ENCODE measurements around the gene MYO18A. TPM values are rescaled to one million over a fixed set of nuclear protein-coding genes. Genes with fewer than 3 reads are reported as not detected.

Gene MYO18A
- total RNA-seq, 3 donors from 2014 or later = 31.5 to 71.1 (median 42.3) TPM

DNA sequence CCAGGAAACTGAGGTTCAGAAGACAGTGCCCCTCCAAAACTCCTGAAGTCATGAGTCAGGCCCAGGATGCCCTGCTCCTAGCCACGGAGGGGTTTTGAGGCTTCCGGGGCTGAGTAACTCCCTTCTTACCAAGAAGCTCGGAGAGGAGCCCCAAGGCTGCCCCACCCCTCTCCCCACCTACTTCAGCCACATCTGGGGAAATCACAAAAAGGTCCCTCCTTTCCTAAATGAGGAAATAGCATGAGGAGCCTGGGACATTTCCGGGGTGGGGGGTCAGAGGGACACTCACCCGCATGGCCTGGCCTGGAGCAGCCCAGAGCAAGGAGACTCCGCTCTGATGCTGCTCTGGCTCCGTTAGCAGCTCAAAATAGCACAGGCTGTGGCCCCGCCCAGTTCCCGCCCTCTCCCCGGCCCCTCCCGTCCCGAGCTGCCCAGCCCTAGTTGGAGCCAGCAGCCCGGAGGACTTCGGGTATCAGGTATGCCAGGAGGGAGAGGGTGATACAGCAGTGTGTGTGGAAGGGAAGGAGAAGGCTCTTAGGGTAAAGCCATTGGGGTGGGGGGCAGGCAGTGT lies 40.1 kb downstream of the MYO18A start:
- TF ChIP-seq POLR2AphosphoS5 (IDR thresholded peaks at IDR 0.05) (no peak), POLR2A (IDR thresholded peaks at IDR 0.05) (no peak)
- TF ChIP-seq, protein P1, sequence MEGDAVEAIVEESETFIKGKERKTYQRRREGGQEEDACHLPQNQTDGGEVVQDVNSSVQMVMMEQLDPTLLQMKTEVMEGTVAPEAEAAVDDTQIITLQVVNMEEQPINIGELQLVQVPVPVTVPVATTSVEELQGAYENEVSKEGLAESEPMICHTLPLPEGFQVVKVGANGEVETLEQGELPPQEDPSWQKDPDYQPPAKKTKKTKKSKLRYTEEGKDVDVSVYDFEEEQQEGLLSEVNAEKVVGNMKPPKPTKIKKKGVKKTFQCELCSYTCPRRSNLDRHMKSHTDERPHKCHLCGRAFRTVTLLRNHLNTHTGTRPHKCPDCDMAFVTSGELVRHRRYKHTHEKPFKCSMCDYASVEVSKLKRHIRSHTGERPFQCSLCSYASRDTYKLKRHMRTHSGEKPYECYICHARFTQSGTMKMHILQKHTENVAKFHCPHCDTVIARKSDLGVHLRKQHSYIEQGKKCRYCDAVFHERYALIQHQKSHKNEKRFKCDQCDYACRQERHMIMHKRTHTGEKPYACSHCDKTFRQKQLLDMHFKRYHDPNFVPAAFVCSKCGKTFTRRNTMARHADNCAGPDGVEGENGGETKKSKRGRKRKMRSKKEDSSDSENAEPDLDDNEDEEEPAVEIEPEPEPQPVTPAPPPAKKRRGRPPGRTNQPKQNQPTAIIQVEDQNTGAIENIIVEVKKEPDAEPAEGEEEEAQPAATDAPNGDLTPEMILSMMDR (IDR thresholded peaks at IDR 0.05) = no peak
- Histone ChIP-seq H3K4me1 (peaks cover 0 to 4% of the 10 kb centered on the region in 2 donors), H3K27ac (peak overlapping the region; percentile 14 to 82), H3K4me3 (peak overlapping the region; percentile 39 to 61 (median 44)), H3K36me3 (no peaks in the 10 kb centered on the region), H3K27me3 (no peaks in the 10 kb centered on the region), H3K9me3 (no peaks in the 10 kb centered on the region)
- intact Hi-C loops (cut with DNase I; ENCODE audit: low total_unique reads) = no loop called here
- no peak for DNase-seq (ENCODE audit: low spot score in 2 of 2)

DNA sequence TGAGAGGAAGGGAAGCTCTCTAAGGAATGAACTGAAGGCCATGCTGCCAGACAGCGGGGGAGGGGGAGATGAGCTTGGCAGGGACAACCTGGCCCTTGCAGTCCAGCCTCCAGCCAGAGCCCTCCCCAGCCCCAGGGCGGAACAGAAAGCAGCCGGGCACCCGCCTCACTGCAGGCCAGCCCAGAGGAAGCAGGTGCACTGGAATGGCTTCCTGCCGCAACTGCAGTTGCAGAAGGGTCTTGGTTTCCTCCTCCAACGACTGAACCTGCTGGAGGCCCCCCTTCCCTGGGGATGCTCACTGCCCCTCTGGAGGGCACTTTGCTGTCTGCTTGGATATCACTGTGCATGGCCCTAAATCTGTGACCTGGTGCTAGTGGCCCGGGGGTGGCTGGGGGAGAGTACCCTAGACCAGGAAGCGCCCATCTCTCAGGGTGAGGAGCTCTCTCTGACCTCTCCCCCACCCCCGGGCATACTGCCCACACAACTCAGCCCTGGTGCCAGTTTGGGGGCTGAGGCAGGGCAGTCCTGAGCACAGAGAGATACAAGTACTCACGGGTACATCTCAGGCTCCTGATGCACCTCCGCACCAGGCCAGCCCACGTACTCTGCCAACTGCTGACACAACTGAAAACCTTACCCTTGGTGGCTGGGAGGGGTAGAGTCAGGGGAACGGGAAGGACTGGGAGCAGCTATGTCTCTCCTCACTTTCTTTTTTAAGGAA lies 41.1 kb downstream of the MYO18A start:
- TF ChIP-seq, protein P1 (IDR thresholded peaks at IDR 0.05) = no peak
- TF ChIP-seq POLR2A (IDR thresholded peaks at IDR 0.05) = no peak
- no peak for TF ChIP-seq POLR2AphosphoS5 (IDR thresholded peaks at IDR 0.05)
- Histone ChIP-seq H3K36me3 (no peaks in the 10 kb centered on the region), H3K4me1 (peaks cover 0 to 4% of the 10 kb centered on the region in 2 donors), H3K4me3 (peak overlapping the region; percentile 39 to 61 (median 44)), H3K27me3 (no peaks in the 10 kb centered on the region), H3K9me3 (no peaks in the 10 kb centered on the region), H3K27ac (peak overlapping the region; percentile 14 to 82)
- DNase-seq (ENCODE audit: low spot score in 2 of 2) = no peak
- intact Hi-C loops (cut with DNase I; ENCODE audit: low total_unique reads) = no loop called here

DNA sequence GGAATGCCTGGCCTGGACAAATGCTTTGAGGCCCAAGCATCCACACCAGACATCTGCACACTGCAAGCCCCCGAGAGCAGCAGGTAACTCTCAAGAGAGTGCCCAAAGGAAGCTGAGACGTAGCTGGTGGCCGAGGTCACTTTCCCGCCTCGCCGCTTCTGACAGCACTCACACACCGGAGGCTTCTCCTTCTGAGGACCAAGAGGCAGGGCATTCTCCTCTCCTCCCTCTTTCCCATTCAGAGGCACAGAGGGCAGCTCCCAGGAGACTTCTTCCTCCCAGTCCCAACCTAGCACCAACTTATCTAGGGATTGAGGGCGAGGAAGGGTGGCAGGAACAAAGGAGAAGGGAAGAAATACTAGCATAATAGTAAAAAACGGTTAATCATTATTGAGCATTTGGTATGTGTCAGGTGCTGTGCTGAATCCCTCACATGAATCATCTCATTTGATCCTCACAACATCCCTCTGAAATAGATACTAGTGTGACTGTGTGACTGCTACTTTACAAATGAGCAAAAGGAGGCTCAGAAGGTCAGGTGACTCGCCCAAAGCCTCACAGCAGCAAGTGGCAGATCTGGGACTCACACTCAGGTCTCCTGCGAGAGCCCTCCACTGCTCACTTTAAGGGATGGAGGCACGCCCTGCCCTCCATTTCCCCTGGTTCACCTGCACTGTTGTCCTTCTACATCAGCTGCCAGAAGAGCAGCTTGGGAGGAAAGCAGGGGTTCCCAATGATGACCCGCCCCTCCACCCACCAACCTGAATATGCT lies 41.8 kb downstream of the MYO18A start:
- no peak for DNase-seq (ENCODE audit: low spot score in 2 of 2)
- Histone ChIP-seq H3K4me1 (peaks cover 0 to 4% of the 10 kb centered on the region in 2 donors), H3K27ac (peak overlapping the region in 1 of 2 donors; percentile 54), H3K36me3 (no peaks in the 10 kb centered on the region), H3K27me3 (no peaks in the 10 kb centered on the region), H3K9me3 (no peaks in the 10 kb centered on the region), H3K4me3 (peak overlapping the region in 1 of 3 donors; percentile 61)
- TF ChIP-seq, protein P1 (IDR thresholded peaks at IDR 0.05) = no peak
- TF ChIP-seq POLR2AphosphoS5 (IDR thresholded peaks at IDR 0.05) = no peak
- intact Hi-C loops (cut with DNase I; ENCODE audit: low total_unique reads) = no loop called here

DNA sequence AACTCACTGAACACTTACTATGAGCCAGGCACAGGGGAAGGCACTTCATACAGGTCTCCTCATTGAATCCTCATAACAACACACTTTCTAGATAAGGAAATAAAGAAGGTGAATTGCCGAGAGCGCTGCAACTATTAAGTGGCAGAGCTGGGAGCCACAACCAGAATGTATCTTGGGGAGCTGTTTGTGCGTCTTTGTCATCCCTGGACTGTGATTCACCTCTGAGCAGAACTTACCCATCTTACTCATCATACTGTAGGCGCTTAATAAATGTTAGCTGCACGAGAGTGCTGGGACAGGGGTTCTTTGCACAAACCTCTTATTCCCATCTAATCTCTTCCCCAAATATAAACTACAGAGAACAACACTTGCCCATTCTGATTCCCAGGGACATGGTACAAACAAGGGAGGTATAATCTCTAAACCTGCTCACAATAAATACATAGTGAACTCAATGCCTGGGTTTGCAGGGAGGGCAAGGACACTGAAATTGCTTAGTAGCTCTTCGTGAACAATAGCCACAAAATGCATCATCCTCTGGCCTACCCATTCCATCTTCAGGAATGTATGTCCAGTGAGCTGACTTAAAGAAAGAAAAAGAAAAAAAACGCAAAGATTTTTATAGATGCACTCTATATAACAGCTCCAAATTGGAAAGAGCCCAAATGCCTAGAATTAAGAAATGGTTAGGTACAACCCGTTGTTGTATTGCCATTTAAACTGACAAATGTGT lies 43.0 kb downstream of the MYO18A start:
- H3K36me3 ChIP-seq = no peaks in the 10 kb centered on the region
- TF ChIP-seq POLR2AphosphoS5 (IDR thresholded peaks at IDR 0.05) = no peak
- TF ChIP-seq, protein P1 (IDR thresholded peaks at IDR 0.05) = no peak
- no peaks in the 10 kb centered on the region for H3K27me3 ChIP-seq
- peaks cover 0 to 4% of the 10 kb centered on the region in 2 donors for H3K4me1 ChIP-seq
- no peak for DNase-seq (ENCODE audit: low spot score in 2 of 2)
- intact Hi-C loops (cut with DNase I; ENCODE audit: low total_unique reads) = no loop called here
- H3K9me3 ChIP-seq = no peaks in the 10 kb centered on the region
- no peak overlapping the region for H3K4me3 ChIP-seq
- no peak overlapping the region for H3K27ac ChIP-seq

All from breast epithelium (tissue), 4 donors.